Type B pancreatic cell (in vitro differentiated cells): ENCODE measurements around the gene DDIT4. TPM values are rescaled to one million over a fixed set of nuclear protein-coding genes. Genes with fewer than 3 reads are reported as not detected.
"Not testable (repeated sequence)": the region's sequence is repeated elsewhere in the genome, so short reads cannot be mapped to it uniquely, and the experiment has no call there.

Experiments used
- DNase-seq: peaks from one replicate; pipeline ENCODE4 v3.0.0; 2021; ENCODE audit warnings: mixed read lengths; ENCODE audit not compliant: unreplicated experiment; ENCODE audit errors: extremely low spot score
- H3K27ac Mint-ChIP-seq: 2 replicates; pipeline ENCODE4 v1.8.0; 2021; ENCODE audit warnings: mild to moderate bottlenecking, mixed read lengths
- H3K27me3 Mint-ChIP-seq: 2 replicates; pipeline ENCODE4 v1.8.0; 2021; ENCODE audit warnings: mixed read lengths
- H3K36me3 Mint-ChIP-seq: 2 replicates; pipeline ENCODE4 v1.8.0; 2021; ENCODE audit warnings: mixed read lengths
- H3K4me1 Mint-ChIP-seq: one replicate; pipeline ENCODE4 v1.8.0; 2021; ENCODE audit warnings: mixed read lengths; ENCODE audit not compliant: unreplicated experiment
- H3K4me3 Mint-ChIP-seq: 2 replicates; pipeline ENCODE4 v1.8.0; 2021; ENCODE audit warnings: mild to moderate bottlenecking, mixed read lengths
- H3K9me3 Mint-ChIP-seq: 2 replicates; pipeline ENCODE4 v1.8.0; 2021; ENCODE audit warnings: mixed read lengths
- long read RNA-seq: library from polyadenylated mRNA; unstranded; transcript quantifications from one replicate; pipeline ENCODE4 v2.0.0, GENCODE V29; 2020
- total RNA-seq: library from RNA; stranded (reverse); gene quantifications from 2 replicates; pipeline ENCODE4 v1.2.1, GENCODE V29; 2021; ENCODE audit warnings: low replicate concordance
- TF ChIP-seq, protein P1 (sequence below): fragments of 200-600 bp; sonication (generic); conservative IDR thresholded peaks from 2 replicates; pipeline ENCODE4 v1.5.0; 2021; ENCODE audit warnings: antibody characterized with exemption, mild to moderate bottlenecking

DDIT4 gene
- 95.9 and 130 TPM in 2 replicates for total RNA-seq
- long read RNA-seq, transcript DDIT4-203 (2 exons, 753 nt) = minor isoform, 5 of 204 reads
- long read RNA-seq, transcript DDIT4-201 (3 exons, 1,748 nt) = major isoform, 190 of 204 reads
- long read RNA-seq, partial matches to known transcripts = 0 of 204 reads
- long read RNA-seq, other reads (novel, unspliced or antisense) = 8 of 204 reads

DNA sequence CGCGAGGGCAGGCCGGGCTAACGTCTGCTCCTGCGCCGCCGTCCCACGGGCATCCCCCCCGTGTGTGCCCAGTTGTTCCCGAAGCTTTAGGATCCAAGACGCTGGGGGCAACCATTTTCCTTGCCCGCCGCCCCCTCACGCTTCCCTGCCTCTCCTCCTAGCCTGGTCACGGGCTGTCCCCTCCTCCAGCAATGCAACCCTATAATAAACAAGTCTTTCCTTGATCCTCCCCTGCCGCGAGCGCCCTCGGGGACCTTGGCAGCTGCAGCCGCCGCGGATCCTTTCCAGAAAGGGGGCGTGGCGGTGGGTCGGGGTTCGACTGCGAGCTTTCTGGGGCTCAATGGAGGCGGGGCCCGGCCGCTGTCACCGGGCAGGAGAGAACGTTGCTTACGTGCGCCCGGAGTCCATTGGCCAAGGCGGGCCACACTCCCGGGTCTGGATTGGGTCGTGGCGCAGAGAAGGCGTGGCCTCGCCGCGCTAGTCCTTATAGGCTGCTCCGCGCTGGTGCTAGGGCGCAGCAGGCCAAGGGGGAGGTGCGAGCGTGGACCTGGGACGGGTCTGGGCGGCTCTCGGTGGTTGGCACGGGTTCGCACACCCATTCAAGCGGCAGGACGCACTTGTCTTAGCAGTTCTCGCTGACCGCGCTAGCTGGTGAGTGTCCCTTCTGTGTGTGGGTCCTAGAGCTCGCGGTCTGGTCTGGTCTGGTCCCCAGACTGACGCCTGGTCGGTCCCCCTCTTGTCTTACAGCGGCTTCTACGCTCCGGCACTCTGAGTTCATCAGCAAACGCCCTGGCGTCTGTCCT, at the start of gene DDIT4:
DDIT4 (plus strand) TSS at position 515 of the 803 bp plus-strand sequence. CDS start 293 bp downstream, outside the sequence.
- DNase-seq = peak; percentile 98
- Mint-ChIP-seq H3K9me3 (no peaks in the 10 kb centered on the region), H3K4me3 (peak within 1 kb of the TSS; percentile 96), H3K27me3 (no peaks in the 10 kb centered on the region), H3K36me3 (peaks cover 13% of the 10 kb centered on the region), H3K4me1 (peaks cover 51% of the 10 kb centered on the region), H3K27ac (peak within 1 kb of the TSS; percentile 93)
- TF ChIP-seq, protein P1, sequence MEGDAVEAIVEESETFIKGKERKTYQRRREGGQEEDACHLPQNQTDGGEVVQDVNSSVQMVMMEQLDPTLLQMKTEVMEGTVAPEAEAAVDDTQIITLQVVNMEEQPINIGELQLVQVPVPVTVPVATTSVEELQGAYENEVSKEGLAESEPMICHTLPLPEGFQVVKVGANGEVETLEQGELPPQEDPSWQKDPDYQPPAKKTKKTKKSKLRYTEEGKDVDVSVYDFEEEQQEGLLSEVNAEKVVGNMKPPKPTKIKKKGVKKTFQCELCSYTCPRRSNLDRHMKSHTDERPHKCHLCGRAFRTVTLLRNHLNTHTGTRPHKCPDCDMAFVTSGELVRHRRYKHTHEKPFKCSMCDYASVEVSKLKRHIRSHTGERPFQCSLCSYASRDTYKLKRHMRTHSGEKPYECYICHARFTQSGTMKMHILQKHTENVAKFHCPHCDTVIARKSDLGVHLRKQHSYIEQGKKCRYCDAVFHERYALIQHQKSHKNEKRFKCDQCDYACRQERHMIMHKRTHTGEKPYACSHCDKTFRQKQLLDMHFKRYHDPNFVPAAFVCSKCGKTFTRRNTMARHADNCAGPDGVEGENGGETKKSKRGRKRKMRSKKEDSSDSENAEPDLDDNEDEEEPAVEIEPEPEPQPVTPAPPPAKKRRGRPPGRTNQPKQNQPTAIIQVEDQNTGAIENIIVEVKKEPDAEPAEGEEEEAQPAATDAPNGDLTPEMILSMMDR = no peak

GRCh38 chr10:72224191-72224590, 49.5 kb upstream of the DDIT4 start:
- not testable (repeated sequence) for H3K4me3 Mint-ChIP-seq, H3K27me3 Mint-ChIP-seq, H3K27ac Mint-ChIP-seq, H3K9me3 Mint-ChIP-seq, DNase-seq
- Mint-ChIP-seq H3K36me3 (peaks cover 13% of the 10 kb centered on the region), H3K4me1 (peaks cover 19% of the 10 kb centered on the region)

DNA sequence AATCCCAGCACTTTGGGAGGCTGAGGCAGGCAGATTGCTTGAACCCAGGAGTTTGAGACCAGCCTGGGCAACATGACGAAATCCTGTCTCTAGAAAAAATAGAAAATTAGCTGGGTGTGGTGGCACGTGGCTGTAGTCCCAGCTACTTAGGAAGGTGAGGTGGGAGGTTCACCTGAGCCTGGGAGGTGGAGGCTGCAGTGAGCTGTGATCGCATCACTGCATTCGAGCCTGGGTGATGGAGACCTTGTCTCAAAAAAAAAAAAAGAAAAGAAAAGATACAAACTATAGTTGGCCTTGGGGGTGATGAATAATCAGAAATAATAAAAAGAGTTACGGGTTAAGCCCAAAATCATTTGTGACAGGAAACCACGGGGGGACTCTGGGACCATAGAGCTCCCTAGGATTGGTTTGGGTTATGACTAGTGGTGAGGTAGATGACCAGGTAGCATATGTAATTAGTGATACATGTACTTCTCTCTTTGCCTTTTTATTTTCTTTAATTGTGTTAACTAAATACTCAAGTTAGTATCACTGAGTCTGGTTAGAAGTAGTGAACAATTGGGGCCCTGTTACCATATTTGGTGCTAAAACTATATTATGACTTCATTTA, 47.2 kb upstream of the DDIT4 start:
- H3K27me3 Mint-ChIP-seq = no peaks in the 10 kb centered on the region
- no peak for DNase-seq
- no peaks in the 10 kb centered on the region for H3K9me3 Mint-ChIP-seq
- peaks cover 29% of the 10 kb centered on the region for H3K4me1 Mint-ChIP-seq
- H3K27ac Mint-ChIP-seq = no peak overlapping the region
- TF ChIP-seq, protein P1 = no peak
- H3K36me3 Mint-ChIP-seq = peaks cover 15% of the 10 kb centered on the region
- no peak overlapping the region for H3K4me3 Mint-ChIP-seq

GRCh38 chr10:72227826-72228225, 45.9 kb upstream of the DDIT4 start:
- Mint-ChIP-seq H3K27ac (no peak overlapping the region), H3K9me3 (no peaks in the 10 kb centered on the region), H3K36me3 (peaks cover 13% of the 10 kb centered on the region), H3K27me3 (no peaks in the 10 kb centered on the region), H3K4me3 (no peak overlapping the region), H3K4me1 (peaks cover 26% of the 10 kb centered on the region)
- TF ChIP-seq, protein P1 = no peak
- no peak for DNase-seq

DNA sequence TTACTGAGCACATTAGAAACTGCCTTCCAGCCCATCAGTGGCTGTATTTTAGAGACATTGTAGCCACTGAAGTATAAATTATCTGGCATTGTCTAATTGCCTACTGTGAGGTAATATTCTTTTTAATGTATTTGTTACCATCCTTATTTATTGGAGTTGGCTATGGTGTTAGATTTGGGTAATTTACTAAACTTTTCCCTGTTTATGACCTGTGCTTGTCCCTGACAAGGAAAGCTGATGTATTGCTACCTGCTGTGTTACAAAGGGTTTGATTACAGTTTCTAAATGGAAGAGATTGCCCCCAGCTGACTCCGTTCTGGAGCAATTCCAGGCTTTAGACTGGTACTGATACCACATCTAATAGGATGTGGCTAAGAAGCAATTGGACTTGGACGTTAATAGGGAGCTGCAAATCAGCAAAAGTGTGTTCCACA, 45.4 kb upstream of the DDIT4 start:
- H3K4me1 Mint-ChIP-seq = peaks cover 24% of the 10 kb centered on the region
- H3K36me3 Mint-ChIP-seq = peaks cover 17% of the 10 kb centered on the region
- H3K27me3 Mint-ChIP-seq = no peaks in the 10 kb centered on the region
- no peaks in the 10 kb centered on the region for H3K9me3 Mint-ChIP-seq
- no peak for DNase-seq
- TF ChIP-seq, protein P1 = no peak
- H3K27ac Mint-ChIP-seq = no peak overlapping the region
- H3K4me3 Mint-ChIP-seq = no peak overlapping the region
